Small intestine (tissue), 7 donors: ENCODE data around the gene LETMD1. TPM values are rescaled to one million over a fixed set of nuclear protein-coding genes. Genes with fewer than 3 reads are reported as not detected.

Experiments
- DNase-seq, 2 donors: peaks; one replicate each; pipeline versions ENCODE4 v3.0.0 to v3.0.0-alpha.2; 2013
- FAIRE-seq: peaks from 2 replicates; lab custom pipeline; 2012; peaks lifted over from hg19 to GRCh38; lab: Jason Lieb, UNC
- H3K27ac ChIP-seq, 3 donors: one replicate each; pipeline ENCODE4 v1.5.1; 2013; ENCODE audit warnings: low read length in 2 of 3, mild to moderate bottlenecking in 2 of 3, control low read depth in 1 of 3, inconsistent platforms in 1 of 3, low read depth in 1 of 3, moderate library complexity in 1 of 3
- H3K27me3 ChIP-seq, 3 donors: one replicate each; pipeline ENCODE4 v1.6.1; 2013; ENCODE audit warnings: low read length in 3 of 3, inconsistent platforms in 1 of 3; ENCODE audit not compliant: control insufficient read depth in 3 of 3, insufficient read depth in 3 of 3
- H3K36me3 ChIP-seq, 3 donors: one replicate each; pipeline ENCODE4 v1.6.1; 2013; ENCODE audit warnings: low read length in 3 of 3, inconsistent platforms in 1 of 3, low read depth in 1 of 3, mild to moderate bottlenecking in 1 of 3, moderate library complexity in 1 of 3; ENCODE audit not compliant: control insufficient read depth in 3 of 3, insufficient read depth in 2 of 3
- H3K4me1 ChIP-seq, 3 donors: one replicate each; pipeline ENCODE4 v1.6.1; 2013; ENCODE audit warnings: low read length in 2 of 3, inconsistent platforms in 1 of 3, low read depth in 1 of 3, mild to moderate bottlenecking in 1 of 3, moderate library complexity in 1 of 3; ENCODE audit not compliant: control insufficient read depth in 3 of 3, insufficient read depth in 2 of 3
- H3K4me3 ChIP-seq, 3 donors: one replicate each; pipeline ENCODE4 v1.5.1; 2013; ENCODE audit warnings: low read length in 3 of 3, control low read depth in 1 of 3, inconsistent platforms in 1 of 3, low read depth in 1 of 3, mild to moderate bottlenecking in 1 of 3, moderate library complexity in 1 of 3
- H3K9me3 ChIP-seq, 2 donors: one replicate each; pipeline ENCODE4 v1.6.1; 2013; ENCODE audit warnings: low read depth in 1 of 2, low read length in 1 of 2; ENCODE audit not compliant: control insufficient read depth in 2 of 2, insufficient read depth in 1 of 2
- WGBS, 3 donors: extraction: QIAGEN DNeasy Blood & Tissue Kit; methylation state at CpG; one replicate each; pipeline ENCODE4 v1.1.7; 2013; 5-methylcytosine and 5-hydroxymethylcytosine counted together
- polyA plus RNA-seq, 4 donors: library from polyadenylated mRNA; stranded (reverse) in 3 of 4; unstranded in 1 of 4; fragments of 200-250 nt in 3 of 4; fragments of 120-200 nt in 1 of 4; gene quantifications; one replicate each; pipeline versions ENCODE4 v1.2.1 to v1.2.3, GENCODE V29; 2013
- donor health status: healthy with polysubstance abuse.
- donor health status: control.
- donor health status: control.
- donor health status: Bipolar disorder and iron deficiency.
- donor health status: healthy.

The LETMD1 gene
- polyA plus RNA-seq, 4 donors: 74.7 to 173 (median 85.6) TPM

- no peaks in the 10 kb centered on the region for H3K27me3 ChIP-seq
- H3K4me3 ChIP-seq: no peak overlapping the region
- no peaks in the 10 kb centered on the region for H3K4me1 ChIP-seq
- H3K9me3 ChIP-seq: no peaks in the 10 kb centered on the region
- H3K27ac ChIP-seq: no peak overlapping the region
- FAIRE-seq (no peak), DNase-seq (no peak)
- peaks cover 28 to 34% (median 32%) of the 10 kb centered on the region in 3 donors for H3K36me3 ChIP-seq
These were observed 55.9 kb downstream of the LETMD1 start for GRCh38 chr12:51103977-51104376.

GRCh38 chr12:51108136-51108535, 60.0 kb downstream of the LETMD1 start:
- 84 to 96% (median 94%) methylated on average over 4 of the region's 4 CpGs for WGBS, 3 donors
- H3K9me3 ChIP-seq: no peaks in the 10 kb centered on the region
- no peaks in the 10 kb centered on the region for H3K4me1 ChIP-seq
- no peaks in the 10 kb centered on the region for H3K27me3 ChIP-seq
- DNase-seq (no peak), FAIRE-seq (no peak)
- peaks cover 19 to 35% (median 27%) of the 10 kb centered on the region in 3 donors for H3K36me3 ChIP-seq
- H3K4me3 ChIP-seq: no peak overlapping the region
- H3K27ac ChIP-seq: no peak overlapping the region

Other genes starting within 250 kb of the LETMD1 start
- gene TMPRSS12, start 205.4 kb upstream of the LETMD1 start, polyA plus RNA-seq: under 1 TPM in 1 of 4 donors, not detected in 3; 0.03 TPM
- not detected for gene HIGD1C, start 95.8 kb upstream of the LETMD1 start, polyA plus RNA-seq
- gene SLC11A2, start 21.9 kb upstream of the LETMD1 start, polyA plus RNA-seq: 10 to 100 TPM in 3 of 4 donors, 1 to 10 TPM in 1; 8.9 to 84.1 (median 16.8) TPM
- gene CSRNP2, start 35.3 kb downstream of the LETMD1 start, polyA plus RNA-seq: 10 to 100 TPM in 1 of 4 donors, 1 to 10 TPM in 3; 3.8 to 14.5 (median 8.1) TPM
- gene TFCP2, start 124.8 kb downstream of the LETMD1 start, polyA plus RNA-seq: 10 to 100 TPM in 2 of 4 donors, 1 to 10 TPM in 2; 8.6 to 31.1 (median 13.6) TPM
- 1 to 10 TPM in 3 of 4 donors, under 1 TPM in 1; 0.22 to 6.1 (median 3.5) TPM for gene POU6F1, start 169.7 kb downstream of the LETMD1 start, polyA plus RNA-seq
- 100 to 1,000 TPM; 325 to 498 (median 480) TPM for gene DAZAP2, start 190.5 kb downstream of the LETMD1 start, polyA plus RNA-seq
- 10 to 100 TPM; 22.2 to 48.7 (median 31.2) TPM for gene SMAGP, start 222.1 kb downstream of the LETMD1 start, polyA plus RNA-seq